HG02588 (cell line): ENCODE data around the gene SRRM2.

ENCODE experiments used
- ATAC-seq: cut with Tn5 transposase; IDR thresholded peaks from one replicate; pipeline ENCODE4 v1.9.1; 2021; ENCODE audit warnings: mild to moderate bottlenecking, moderate library complexity; ENCODE audit not compliant: unreplicated experiment

The SRRM2 gene

DNA sequence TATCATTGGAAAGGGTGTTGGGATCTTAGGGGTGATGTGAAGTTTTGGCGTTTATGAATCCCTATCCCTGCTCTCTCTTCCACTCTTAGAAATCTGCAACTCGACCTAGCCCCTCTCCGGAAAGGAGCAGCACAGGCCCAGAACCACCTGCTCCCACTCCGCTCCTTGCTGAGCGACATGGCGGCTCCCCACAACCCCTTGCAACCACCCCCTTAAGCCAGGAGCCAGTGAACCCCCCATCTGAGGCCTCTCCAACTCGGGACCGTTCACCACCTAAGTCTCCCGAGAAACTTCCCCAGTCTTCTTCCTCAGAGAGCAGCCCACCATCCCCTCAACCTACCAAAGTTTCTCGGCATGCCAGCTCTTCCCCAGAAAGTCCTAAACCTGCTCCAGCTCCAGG, 9.0 kb downstream of the SRRM2 start:
- ATAC-seq = no peak

DNA sequence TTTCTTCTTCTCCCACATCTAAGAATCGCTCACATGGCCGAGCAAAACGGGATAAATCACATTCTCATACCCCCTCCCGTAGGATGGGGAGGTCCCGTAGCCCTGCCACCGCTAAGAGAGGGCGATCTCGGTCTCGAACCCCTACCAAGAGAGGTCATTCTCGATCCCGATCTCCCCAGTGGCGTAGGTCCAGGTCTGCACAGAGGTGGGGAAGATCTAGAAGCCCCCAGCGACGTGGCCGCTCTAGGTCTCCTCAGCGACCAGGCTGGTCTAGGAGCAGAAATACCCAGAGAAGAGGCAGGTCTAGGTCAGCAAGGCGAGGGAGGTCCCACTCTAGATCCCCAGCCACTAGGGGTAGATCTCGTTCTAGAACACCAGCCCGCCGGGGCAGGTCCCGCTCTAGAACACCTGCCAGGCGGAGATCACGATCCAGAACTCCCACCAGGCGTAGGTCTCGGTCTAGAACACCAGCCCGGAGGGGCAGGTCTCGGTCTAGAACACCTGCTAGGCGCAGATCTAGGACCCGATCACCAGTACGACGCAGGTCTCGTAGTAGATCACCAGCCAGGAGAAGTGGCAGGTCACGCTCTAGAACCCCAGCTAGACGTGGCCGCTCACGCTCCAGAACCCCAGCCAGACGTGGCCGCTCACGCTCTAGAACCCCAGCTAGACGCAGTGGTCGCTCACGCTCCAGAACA, 9.6 kb downstream of the SRRM2 start:
- ATAC-seq = no peak

DNA sequence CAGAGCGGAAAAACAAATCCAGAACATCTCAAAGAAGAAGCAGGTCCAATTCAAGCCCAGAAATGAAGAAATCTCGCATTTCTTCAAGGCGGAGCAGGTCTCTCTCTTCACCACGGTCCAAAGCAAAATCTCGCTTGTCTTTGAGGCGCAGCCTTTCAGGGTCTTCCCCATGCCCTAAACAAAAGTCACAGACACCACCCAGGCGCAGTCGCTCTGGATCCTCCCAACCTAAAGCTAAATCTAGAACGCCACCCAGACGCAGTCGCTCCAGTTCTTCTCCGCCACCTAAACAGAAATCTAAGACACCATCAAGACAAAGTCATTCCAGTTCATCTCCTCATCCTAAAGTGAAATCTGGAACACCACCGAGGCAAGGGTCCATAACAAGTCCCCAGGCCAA, 10.3 kb downstream of the SRRM2 start:
- ATAC-seq = no peak

DNA sequence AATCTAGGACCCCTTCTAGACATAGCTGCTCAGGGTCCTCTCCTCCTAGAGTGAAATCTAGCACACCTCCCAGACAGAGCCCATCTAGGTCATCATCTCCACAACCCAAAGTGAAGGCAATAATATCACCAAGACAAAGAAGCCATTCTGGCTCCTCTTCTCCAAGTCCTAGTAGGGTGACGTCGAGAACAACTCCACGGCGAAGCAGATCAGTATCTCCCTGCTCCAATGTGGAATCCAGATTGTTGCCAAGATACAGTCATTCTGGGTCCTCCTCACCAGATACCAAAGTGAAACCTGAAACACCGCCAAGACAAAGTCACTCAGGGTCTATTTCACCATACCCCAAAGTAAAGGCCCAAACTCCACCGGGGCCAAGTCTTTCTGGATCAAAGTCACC, 10.7 kb downstream of the SRRM2 start:
- ATAC-seq = no peak

DNA sequence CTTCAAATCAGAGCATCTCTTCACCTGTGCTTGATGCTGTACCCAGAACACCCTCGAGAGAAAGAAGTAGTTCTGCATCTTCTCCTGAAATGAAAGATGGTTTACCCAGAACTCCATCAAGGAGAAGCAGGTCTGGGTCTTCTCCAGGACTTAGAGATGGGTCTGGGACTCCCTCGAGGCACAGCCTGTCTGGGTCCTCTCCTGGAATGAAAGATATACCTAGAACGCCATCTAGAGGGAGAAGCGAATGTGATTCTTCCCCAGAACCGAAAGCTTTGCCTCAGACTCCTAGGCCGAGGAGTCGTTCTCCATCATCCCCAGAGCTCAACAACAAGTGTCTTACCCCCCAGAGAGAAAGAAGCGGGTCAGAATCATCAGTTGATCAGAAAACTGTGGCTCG, 12.3 kb downstream of the SRRM2 start:
- no peak for ATAC-seq

DNA sequence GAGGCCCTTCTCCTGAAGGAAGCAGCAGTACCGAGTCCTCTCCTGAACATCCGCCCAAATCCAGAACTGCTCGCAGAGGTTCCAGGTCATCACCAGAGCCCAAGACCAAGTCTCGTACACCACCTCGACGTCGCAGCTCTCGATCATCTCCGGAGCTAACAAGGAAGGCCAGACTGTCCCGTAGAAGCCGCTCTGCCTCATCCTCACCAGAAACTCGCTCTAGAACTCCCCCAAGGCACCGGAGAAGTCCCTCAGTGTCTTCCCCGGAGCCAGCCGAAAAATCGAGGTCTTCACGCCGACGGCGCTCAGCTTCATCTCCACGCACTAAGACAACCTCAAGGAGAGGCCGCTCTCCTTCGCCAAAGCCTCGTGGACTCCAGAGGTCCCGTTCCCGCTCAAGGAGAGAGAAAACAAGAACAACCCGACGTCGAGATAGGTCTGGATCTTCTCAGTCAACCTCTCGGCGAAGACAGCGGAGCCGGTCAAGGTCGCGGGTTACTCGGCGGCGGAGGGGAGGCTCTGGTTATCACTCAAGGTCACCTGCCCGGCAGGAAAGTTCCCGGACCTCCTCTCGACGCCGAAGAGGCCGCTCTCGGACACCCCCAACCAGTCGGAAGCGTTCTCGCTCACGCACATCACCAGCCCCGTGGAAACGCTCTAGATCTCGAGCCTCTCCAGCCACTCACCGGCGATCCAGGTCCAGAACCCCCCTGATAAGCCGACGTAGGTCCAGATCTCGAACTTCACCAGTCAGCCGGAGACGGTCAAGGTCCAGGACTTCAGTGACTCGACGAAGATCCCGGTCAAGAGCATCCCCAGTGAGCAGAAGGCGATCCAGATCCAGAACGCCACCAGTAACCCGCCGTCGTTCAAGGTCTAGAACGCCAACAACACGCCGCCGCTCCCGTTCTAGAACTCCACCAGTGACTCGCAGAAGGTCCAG, 13.3 kb downstream of the SRRM2 start:
- ATAC-seq = no peak

DNA sequence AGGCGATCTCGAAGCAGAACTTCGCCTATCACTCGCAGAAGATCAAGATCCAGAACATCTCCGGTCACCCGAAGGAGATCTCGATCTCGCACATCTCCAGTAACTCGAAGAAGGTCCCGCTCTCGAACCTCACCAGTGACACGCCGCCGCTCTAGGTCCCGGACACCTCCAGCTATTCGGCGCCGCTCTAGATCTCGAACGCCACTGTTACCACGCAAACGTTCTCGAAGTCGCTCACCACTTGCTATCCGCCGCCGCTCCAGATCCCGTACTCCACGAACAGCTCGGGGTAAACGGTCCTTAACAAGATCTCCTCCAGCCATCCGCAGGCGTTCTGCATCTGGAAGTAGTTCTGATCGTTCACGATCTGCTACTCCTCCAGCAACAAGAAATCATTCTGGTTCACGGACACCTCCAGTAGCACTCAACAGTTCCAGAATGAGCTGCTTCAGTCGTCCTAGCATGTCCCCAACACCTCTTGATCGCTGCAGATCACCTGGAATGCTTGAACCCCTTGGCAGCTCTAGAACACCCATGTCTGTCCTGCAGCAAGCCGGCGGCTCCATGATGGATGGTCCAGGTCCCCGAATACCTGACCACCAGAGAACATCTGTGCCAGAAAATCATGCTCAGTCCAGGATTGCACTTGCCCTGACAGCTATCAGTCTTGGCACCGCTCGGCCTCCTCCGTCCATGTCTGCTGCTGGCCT, 14.1 kb downstream of the SRRM2 start:
- ATAC-seq = no peak

DNA sequence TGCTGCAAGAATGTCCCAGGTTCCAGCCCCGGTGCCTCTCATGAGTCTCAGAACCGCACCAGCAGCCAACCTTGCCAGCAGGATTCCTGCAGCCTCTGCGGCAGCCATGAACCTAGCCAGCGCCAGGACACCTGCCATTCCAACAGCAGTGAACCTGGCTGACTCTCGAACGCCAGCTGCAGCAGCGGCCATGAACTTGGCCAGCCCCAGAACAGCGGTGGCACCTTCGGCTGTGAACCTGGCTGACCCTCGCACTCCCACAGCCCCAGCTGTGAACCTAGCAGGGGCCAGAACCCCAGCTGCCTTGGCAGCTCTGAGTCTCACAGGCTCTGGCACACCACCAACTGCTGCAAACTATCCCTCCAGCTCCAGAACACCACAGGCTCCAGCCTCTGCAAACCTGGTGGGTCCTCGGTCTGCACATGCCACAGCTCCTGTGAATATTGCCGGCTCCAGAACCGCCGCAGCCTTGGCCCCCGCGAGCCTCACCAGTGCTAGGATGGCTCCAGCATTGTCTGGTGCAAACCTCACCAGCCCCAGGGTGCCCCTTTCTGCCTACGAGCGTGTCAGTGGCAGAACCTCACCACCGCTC, 14.8 kb downstream of the SRRM2 start:
- ATAC-seq = no peak

DNA sequence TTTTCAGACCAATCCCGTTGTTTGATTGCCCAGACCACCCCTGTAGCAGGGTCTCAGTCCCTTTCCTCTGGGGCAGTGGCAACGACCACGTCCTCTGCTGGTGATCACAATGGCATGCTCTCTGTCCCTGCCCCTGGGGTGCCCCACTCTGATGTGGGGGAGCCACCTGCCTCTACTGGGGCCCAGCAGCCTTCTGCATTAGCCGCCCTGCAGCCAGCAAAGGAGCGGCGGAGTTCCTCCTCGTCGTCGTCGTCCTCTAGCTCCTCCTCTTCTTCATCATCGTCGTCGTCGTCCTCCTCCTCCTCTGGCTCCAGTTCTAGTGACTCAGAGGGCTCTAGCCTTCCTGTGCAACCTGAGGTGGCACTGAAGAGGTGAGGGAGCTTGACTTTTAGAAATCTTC, 15.5 kb downstream of the SRRM2 start:
- no peak for ATAC-seq

DNA sequence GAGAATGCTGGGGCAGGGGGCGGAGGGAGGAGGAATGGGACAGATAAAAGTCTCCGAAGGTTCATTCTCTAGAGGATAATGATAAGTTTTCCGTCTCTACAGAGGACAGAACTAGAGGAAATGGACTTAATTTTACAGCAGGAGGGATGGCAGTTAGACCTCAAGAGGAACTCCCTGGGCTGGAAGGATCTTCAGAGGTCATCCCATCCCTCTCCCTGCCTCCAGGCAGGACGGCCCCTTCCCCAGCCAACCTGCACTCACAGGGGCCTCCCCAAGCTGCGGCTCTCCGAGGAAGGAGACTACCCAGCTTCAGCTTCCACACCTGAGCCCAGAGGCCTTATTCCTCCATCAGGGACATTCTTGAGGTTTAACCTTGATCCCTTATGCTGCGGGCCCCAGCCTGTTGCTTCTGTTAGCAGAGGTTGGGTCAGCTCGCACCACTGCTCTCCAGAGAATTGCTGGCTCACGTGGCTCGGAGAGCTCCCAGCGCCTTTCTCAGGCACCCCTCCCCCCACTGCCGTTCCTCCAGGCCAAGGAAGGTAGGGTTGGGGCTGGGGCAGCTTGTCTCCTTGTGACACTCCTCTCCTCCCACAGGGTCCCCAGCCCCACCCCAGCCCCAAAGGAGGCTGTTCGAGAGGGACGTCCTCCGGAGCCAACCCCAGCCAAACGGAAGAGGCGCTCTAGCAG, 16.1 kb downstream of the SRRM2 start:
- no peak for ATAC-seq

DNA sequence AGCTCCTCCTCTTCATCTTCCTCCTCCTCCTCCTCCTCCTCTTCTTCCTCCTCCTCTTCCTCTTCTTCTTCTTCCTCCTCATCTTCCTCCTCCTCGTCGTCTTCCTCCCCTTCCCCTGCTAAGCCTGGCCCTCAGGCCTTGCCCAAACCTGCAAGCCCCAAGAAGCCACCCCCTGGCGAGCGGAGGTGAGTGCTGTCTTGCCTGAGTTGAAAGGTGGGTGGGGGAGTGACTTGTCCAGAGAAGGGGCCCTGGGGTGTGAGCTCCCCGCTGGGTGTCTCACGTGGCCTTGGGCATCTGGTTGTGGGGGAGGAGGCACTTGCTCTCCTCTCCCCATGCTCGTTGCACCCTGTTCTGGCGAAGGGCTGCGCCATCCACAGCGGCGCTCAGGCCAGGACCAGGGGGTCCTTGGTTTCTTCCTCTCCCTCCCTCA, 16.7 kb downstream of the SRRM2 start:
- ATAC-seq = no peak

DNA sequence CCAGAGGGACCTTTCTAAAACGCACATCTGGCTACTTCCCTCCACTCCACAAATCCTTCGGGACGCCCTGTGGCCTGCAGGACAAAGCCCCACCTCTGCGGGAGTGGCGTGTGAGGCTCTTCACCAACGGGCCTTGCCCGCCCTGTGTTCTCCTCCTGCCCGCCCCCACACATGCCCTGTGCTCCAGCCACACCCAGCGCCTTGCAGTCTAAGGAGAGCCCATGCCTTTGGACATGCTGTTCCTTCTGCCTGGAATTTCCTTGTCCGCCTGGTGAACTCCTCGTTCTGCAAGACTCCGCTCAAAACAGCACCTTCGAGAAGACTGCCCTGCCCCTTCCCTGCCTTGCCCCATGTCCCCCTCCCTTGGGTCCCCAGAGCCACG, 17.2 kb downstream of the SRRM2 start:
- no peak for ATAC-seq

DNA sequence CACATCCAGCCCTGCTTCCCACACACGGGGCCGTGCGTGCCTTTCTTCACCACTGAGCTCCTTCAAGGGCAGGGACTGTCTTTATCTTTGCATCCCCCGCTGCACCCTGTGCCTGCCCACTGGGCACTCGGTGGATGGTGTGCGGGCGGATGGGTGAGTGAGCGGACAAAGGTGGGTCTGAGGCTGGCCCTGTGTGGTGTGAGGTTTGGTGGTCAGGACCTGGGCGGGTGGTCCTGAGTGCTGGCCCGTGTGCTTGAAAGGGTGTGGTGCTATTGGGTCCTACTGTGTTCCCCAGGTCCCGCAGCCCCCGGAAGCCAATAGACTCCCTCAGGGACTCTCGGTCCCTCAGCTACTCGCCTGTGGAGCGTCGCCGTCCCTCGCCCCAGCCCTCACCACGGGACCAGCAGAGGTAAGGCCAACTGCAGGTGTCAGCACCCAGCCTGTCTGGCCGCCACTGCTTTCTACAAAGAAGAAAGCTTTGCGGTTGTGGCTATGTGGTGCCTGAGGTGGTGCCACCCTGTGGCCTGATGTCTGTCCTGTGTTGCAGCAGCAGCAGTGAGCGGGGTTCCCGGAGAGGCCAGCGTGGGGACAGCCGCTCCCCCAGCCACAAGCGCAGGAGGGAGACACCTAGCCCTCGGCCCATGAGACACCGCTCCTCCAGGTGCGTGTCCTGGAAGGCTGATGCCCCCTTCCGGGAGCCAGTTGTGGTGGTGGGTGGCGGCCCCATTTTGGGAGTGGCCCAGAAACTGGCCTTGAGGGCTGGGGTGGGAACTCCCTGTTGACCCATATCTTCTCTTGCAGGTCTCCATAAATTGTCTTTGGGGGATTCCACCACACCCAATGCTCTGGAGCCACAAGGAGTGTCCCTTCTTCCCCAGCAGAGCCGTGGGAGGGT, 17.9 kb downstream of the SRRM2 start:
- no peak for ATAC-seq

DNA sequence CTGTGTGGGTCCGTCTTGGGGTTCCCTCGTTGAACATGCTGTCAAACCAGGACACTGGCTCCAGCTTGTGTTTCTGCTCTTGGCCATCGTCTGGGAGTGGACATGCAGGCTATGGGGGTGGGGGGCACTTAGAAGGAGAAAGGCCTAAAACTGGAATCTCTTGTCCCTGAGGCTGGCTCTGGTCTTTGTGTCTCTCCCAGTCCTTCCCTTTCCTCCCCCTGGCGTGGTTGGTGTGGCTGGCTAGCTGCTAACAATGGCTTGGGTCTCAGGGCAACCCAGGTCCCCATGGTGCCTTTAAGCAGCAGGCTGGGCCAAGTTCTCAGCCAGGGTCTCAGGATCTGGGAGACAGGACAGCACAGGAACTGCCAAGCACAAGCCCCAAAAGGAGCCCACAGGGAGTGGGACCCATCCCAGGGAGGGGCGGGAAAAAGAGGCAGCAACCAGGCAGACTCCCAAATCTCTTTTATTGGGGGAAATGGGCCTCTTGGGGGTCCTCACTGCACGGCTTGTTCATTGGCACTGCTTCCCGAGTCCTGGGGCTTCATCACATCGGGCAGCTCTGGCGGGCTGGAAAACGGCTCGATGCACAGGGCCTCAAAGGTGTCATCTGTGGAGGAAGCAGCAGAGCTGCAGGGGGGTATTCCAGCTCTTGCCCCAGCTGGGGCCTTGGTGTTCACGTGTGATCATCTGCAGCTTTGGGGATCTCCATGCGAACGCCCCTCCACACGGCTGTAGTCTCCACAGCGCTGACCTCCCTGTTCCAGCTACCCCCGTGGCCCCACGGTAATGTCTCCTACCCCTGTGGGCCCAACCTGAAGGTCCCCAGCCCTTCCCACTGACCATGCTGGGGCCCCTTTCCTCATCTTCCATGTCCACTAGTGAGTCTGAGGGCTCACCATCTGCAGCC, 19.3 kb downstream of the SRRM2 start:
- ATAC-seq = no peak

DNA sequence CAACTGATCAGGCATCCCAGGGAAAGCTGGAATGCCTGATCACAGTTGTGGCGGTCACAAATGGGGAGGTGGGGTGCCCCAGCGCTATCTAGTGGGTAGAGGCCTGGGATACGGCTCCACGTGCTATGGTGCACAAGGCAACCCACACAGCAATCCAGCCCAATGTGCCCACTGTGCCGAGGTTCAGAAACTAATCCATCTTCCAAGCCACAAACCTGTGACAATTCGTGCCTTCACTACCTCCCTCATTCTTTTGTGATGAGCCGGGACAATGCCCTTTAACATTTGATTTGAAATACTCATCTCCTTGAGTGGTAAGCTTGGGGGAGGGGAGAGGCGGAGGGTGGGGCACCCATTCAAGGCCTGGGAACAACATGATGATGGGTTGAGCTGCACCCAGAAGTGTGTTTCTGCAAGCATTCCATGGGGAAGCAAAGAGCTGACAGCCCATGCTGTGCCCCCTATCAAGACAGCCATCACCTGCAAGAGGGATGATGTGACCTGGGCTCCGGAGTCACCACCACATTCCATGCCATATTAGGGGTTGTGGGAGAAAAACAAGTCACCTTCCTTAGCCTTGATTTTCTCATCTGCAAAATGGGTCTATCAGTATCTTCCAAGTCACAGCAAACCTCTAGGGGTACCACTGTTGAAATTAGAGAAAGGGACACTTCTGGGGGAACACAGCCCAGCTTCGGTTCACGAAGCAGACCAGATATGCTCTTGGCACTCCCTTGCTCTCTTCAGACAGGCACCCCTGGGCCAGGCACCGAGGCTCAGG, 20.9 kb downstream of the SRRM2 start:
- ATAC-seq = no peak

DNA sequence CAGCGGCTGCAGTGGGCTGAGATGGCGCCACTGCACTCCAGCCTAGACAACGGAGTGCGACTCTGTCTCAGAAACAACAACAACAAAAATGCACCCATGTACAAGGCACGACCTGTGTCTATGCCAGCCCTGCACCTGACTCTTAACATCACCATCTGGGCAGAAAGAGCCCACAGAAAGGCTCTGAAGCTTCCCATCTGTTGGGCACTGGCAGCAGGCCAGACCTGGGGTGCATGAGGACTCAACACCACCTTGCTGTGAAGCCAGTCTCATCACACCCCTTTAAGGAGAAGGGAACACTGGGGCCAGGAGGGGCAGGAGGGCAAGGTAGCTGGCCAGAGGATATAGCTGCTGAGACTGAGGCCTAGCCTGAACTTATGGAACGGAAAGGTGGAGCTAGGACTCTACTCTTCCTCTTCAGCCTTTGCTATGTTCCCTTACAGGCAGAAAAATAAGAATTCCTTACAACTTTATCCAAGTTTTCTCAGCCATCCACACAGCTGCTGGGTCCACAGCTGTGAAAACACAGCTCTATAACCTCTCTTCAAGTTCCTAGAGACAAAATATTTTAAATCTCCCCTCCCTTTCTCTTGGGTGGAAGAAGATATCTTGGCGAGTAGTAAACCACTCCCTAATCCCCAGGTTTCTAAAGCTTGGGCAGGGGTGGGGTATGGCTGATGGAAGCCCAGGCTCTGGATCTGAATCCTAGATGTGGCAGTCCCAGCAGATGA, 21.9 kb downstream of the SRRM2 start:
- ATAC-seq = no peak

DNA sequence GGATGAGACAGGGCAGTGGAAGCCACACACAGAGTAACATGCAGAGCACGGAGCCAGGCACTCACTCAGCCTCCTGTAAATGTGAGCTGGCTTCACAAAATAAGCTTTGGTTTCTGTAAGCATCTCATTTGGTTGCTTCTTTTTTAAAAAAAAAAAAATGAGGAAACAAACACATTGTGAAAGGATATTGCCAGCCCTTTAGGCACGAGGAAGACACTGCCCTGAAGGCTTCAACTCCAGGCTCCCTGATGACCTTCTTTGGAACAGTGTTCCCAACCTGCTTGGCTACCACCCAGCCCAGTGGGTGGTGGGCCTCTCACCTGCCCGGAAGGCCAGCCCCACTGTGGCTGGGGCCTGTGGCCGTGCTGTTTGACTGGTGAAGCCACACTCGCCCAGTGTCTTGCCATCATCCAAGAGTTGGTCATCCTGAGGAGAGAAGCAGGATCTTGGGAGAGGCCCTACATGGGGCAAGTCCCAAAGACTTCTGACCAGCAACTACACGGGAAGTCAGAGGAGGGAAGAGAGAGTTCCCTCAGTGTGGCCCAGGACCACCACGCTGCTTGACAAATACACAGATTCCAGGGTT, 22.8 kb downstream of the SRRM2 start:
- ATAC-seq = no peak
